ENCODE results near the gene CEACAM5.

Gene CEACAM5

GRCh38 chr19:41734585-41734984, 26.2 kb downstream of the CEACAM5 start:
- no peak for DNase-seq (ENCODE audit: extremely low spot score)
- no peak for TF ChIP-seq SUZ12 (IDR thresholded peaks at IDR 0.05)
- CTCF ChIA-PET = no interaction called here
- POLR2A ChIA-PET = interaction anchor here (0.6 kb wide), 1 partner anchor 951 kb away, joined by 3 read pairs; no protein-coding TSS in a partner anchor

GRCh38 chr19:41735071-41735600, 26.7 kb downstream of the CEACAM5 start:
- TF ChIP-seq TARDBP (IDR thresholded peaks at IDR 0.05) (no peak), NFRKB (IDR thresholded peaks at IDR 0.05) (no peak), LEF1 (IDR thresholded peaks at IDR 0.05; ENCODE audit: borderline replicate concordance) (no peak), L3MBTL2 (conservative IDR thresholded peaks at IDR 0.05) (no peak)
- no peak for DNase-seq (ENCODE audit: extremely low spot score)
- ChIA-PET CTCF (interaction anchor here (0.7 kb wide), 1 partner anchor 18 kb away, joined by 4 read pairs; no protein-coding TSS in a partner anchor), POLR2A (no interaction called here)

- no peak for DNase-seq (ENCODE audit: extremely low spot score)
- no peak for TF ChIP-seq FOXA1 (IDR thresholded peaks at IDR 0.05)
- TF ChIP-seq SUZ12 (IDR thresholded peaks at IDR 0.05) = no peak
- no peak for TF ChIP-seq FOXM1 (IDR thresholded peaks at IDR 0.05; ENCODE audit: borderline replicate concordance)
- no peak for TF ChIP-seq NFRKB (IDR thresholded peaks at IDR 0.05)
- no peak for TF ChIP-seq LEF1 (IDR thresholded peaks at IDR 0.05; ENCODE audit: borderline replicate concordance)
- no peak for TF ChIP-seq TARDBP (IDR thresholded peaks at IDR 0.05)
- POLR2A ChIA-PET = no interaction called here
- CTCF ChIA-PET = interaction anchor here (1.0 to 1.2 kb wide), 2 partner anchors 14 to 48 kb away, joined by 3 to 9 read pairs; no protein-coding TSS in a partner anchor
Measured at GRCh38 chr19:41739361-41739760, 30.9 kb downstream of the CEACAM5 start.

DNA sequence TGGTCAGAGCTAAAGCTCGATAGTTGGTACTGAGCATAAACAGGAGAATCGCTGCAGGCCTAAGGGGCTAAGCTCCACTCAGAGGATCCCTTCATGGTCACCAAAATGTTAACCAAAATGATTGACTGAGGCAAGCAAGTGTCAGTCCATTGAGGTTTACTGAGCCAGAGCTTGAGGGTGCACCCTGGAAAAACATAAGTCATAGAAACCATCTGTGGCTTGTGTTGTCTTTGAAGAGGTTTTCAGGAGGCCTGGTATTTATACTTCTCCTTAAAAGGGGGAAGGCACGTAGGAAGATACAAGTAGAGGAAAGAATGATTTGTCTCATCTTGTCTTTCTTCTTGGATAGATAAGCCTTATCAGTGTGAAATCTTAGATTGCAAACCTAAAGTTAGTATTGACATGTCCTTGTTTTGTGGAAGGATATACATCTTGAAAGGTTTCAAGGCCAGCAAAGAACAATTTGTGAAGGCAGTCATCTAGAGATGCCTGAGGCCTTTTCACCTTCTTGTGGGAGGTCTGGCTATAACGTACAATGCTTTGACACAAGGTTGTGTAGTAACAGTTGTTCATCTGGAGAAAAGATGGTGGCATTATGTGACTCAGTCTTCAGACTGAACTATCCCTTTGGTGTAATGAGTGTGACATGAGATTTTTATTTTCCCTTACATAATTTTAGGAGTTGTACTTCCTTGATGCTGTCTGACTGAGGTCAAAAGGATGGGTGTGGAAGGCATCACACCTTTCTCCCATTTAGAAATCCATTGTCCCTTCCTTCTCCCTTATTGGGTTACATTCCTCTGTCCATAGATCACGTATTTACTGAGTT, 32.2 kb downstream of the CEACAM5 start:
- TF ChIP-seq LEF1 (IDR thresholded peaks at IDR 0.05; ENCODE audit: borderline replicate concordance) (no peak), ZNF384 (IDR thresholded peaks at IDR 0.05) (no peak), HDGF (IDR thresholded peaks at IDR 0.05; ENCODE audit: borderline replicate concordance) (no peak), L3MBTL2 (conservative IDR thresholded peaks at IDR 0.05) (no peak), BHLHE40 (IDR thresholded peaks at IDR 0.05; ENCODE audit: borderline replicate concordance) (no peak), NFRKB (IDR thresholded peaks at IDR 0.05) (no peak), TARDBP (IDR thresholded peaks at IDR 0.05) (no peak), SP1 (IDR thresholded peaks at IDR 0.05) (no peak), SUZ12 (IDR thresholded peaks at IDR 0.05) (no peak), FOXA1 (IDR thresholded peaks at IDR 0.05) (no peak), CTBP1 (IDR thresholded peaks at IDR 0.05; ENCODE audit: borderline replicate concordance) (no peak), ELF4 (IDR thresholded peaks at IDR 0.05) (no peak), FOXM1 (IDR thresholded peaks at IDR 0.05; ENCODE audit: borderline replicate concordance) (no peak), FOXK2 (IDR thresholded peaks at IDR 0.05) (no peak), ARNT (IDR thresholded peaks at IDR 0.05) (no peak)
- TF ChIP-seq, protein P1, sequence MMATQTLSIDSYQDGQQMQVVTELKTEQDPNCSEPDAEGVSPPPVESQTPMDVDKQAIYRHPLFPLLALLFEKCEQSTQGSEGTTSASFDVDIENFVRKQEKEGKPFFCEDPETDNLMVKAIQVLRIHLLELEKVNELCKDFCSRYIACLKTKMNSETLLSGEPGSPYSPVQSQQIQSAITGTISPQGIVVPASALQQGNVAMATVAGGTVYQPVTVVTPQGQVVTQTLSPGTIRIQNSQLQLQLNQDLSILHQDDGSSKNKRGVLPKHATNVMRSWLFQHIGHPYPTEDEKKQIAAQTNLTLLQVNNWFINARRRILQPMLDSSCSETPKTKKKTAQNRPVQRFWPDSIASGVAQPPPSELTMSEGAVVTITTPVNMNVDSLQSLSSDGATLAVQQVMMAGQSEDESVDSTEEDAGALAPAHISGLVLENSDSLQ (IDR thresholded peaks at IDR 0.05) = no peak
- ChIA-PET POLR2A (no interaction called here), CTCF (interaction anchor here (0.5 to 1.2 kb wide), 5 partner anchors 12 to 345 kb away, joined by 3 to 9 read pairs (median 4); no protein-coding TSS in a partner anchor)
- no peak for DNase-seq (ENCODE audit: extremely low spot score)

DNA sequence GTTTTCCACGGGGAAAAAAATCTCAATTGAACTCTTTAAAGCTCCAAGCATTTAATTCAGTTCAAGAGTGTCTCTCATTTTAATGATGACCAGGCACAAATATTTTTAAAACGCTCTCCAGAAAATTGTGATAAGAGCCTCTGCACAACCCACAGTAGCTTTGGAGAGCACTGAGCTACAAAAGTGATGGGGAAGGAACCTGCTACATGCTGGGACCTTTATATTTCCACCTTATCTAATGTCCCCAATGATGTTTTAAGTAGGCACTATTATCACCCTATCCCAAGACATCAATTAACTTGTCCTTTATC, 32.8 kb downstream of the CEACAM5 start:
- POLR2A ChIA-PET = no interaction called here
- no peak for DNase-seq (ENCODE audit: extremely low spot score)
- TF ChIP-seq LEF1 (IDR thresholded peaks at IDR 0.05; ENCODE audit: borderline replicate concordance) (no peak), ELF4 (IDR thresholded peaks at IDR 0.05) (no peak), ZNF384 (IDR thresholded peaks at IDR 0.05) (no peak), FOXM1 (IDR thresholded peaks at IDR 0.05; ENCODE audit: borderline replicate concordance) (no peak), CTBP1 (IDR thresholded peaks at IDR 0.05; ENCODE audit: borderline replicate concordance) (no peak), L3MBTL2 (conservative IDR thresholded peaks at IDR 0.05) (no peak), ARNT (IDR thresholded peaks at IDR 0.05) (no peak), FOXA1 (IDR thresholded peaks at IDR 0.05) (no peak), NFRKB (IDR thresholded peaks at IDR 0.05) (no peak), SP1 (IDR thresholded peaks at IDR 0.05) (no peak), TARDBP (IDR thresholded peaks at IDR 0.05) (no peak), HDGF (IDR thresholded peaks at IDR 0.05; ENCODE audit: borderline replicate concordance) (no peak), FOXK2 (IDR thresholded peaks at IDR 0.05) (no peak), SUZ12 (IDR thresholded peaks at IDR 0.05) (no peak), BHLHE40 (IDR thresholded peaks at IDR 0.05; ENCODE audit: borderline replicate concordance) (no peak)
- TF ChIP-seq, protein P1 (IDR thresholded peaks at IDR 0.05) = no peak
- CTCF ChIA-PET = interaction anchor here (1.2 kb wide), 1 partner anchor 34 kb away, joined by 3 read pairs; no protein-coding TSS in a partner anchor

DNA sequence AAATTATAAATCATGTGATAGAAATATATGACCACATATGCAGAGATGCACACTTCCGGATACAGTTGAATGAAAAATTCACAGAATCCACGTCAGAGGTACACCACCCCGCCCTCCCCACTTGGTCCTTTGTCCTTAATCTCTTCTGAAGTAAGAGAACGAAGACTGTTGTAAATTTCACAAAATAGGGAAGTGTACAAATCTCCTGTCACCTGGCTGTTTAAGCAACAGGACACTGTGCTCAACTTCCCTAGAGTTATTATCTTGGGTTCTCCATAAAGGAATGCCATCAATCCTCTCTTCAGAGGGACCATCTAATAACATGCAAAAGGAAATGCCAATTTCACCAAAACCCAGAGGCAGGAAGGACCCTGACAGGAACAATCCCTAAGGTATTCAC, 36.4 kb downstream of the CEACAM5 start:
- CTCF ChIA-PET = interaction anchor here (1.0 kb wide), 1 partner anchor 38 kb away, joined by 3 read pairs; no protein-coding TSS in a partner anchor
- POLR2A ChIA-PET = no interaction called here
- TF ChIP-seq SUZ12 (IDR thresholded peaks at IDR 0.05) = no peak
- no peak for TF ChIP-seq SP1 (IDR thresholded peaks at IDR 0.05)
- no peak for TF ChIP-seq LEF1 (IDR thresholded peaks at IDR 0.05; ENCODE audit: borderline replicate concordance)
- no peak for DNase-seq (ENCODE audit: extremely low spot score)

GRCh38 chr19:41745756-41746155, 37.3 kb downstream of the CEACAM5 start:
- CTCF ChIA-PET = interaction anchor here (1.4 kb wide), 1 partner anchor 104 kb away, joined by 6 read pairs; no protein-coding TSS in a partner anchor
- TF ChIP-seq SP1 (IDR thresholded peaks at IDR 0.05) = no peak
- TF ChIP-seq SUZ12 (IDR thresholded peaks at IDR 0.05) = no peak
- TF ChIP-seq CTBP1 (IDR thresholded peaks at IDR 0.05; ENCODE audit: borderline replicate concordance) = no peak
- no peak for TF ChIP-seq FOXA1 (IDR thresholded peaks at IDR 0.05)
- no peak for TF ChIP-seq ARNT (IDR thresholded peaks at IDR 0.05)
- no peak for TF ChIP-seq NFRKB (IDR thresholded peaks at IDR 0.05)
- TF ChIP-seq FOXK2 (IDR thresholded peaks at IDR 0.05) = no peak
- TF ChIP-seq FOXM1 (IDR thresholded peaks at IDR 0.05; ENCODE audit: borderline replicate concordance) = no peak
- TF ChIP-seq ELF4 (IDR thresholded peaks at IDR 0.05) = no peak
- TF ChIP-seq, protein P1 (IDR thresholded peaks at IDR 0.05) = no peak
- no peak for TF ChIP-seq HDGF (IDR thresholded peaks at IDR 0.05; ENCODE audit: borderline replicate concordance)
- no peak for TF ChIP-seq TARDBP (IDR thresholded peaks at IDR 0.05)
- TF ChIP-seq LEF1 (IDR thresholded peaks at IDR 0.05; ENCODE audit: borderline replicate concordance) = no peak
- TF ChIP-seq ZNF384 (IDR thresholded peaks at IDR 0.05) = no peak
- no peak for TF ChIP-seq BHLHE40 (IDR thresholded peaks at IDR 0.05; ENCODE audit: borderline replicate concordance)
- no peak for TF ChIP-seq L3MBTL2 (conservative IDR thresholded peaks at IDR 0.05)

More at GRCh38 chr19:41745756-41746155, 37.3 kb downstream of the CEACAM5 start:
- POLR2A ChIA-PET = no interaction called here
- no peak for DNase-seq (ENCODE audit: extremely low spot score)

Data from HEK293T (cell line).